ENCODE measurements around the gene PJA2.

DNA sequence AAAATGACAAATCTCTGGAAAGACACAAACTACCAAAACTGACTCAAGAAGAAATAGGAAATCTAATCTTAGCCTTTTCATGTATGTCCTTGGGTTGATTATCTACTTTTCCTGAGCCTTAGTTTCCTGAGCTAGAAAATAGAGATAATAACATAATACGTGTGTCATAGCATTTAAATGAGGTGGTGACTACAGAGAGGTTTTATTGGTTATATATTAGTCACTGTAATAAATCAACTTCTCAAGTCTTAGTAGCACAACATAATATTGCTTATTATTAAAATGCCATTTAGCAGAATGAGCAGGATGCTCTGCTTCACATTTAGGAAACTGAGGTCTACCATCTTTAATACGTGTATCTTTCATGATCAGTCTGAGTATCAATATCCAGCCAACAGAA lies 7.1 kb upstream of the PJA2 start:
- no peak for TF ChIP-seq EP300 (IDR thresholded peaks at IDR 0.05; ENCODE audit: low read length)
- TF ChIP-seq FOXA1 (IDR thresholded peaks at IDR 0.05; ENCODE audit: borderline replicate concordance) = no peak
- TF ChIP-seq RCOR1 (IDR thresholded peaks at IDR 0.05; ENCODE audit: borderline replicate concordance in 1 of 2, low read depth in 2 of 2, low read length in 2 of 2) = no peak
- no peak for TF ChIP-seq ELF4 (CRISPR knock-in tag; IDR thresholded peaks at IDR 0.05)
